Measurements from ENCODE around the gene PLXNA2.

Gene PLXNA2

DNA sequence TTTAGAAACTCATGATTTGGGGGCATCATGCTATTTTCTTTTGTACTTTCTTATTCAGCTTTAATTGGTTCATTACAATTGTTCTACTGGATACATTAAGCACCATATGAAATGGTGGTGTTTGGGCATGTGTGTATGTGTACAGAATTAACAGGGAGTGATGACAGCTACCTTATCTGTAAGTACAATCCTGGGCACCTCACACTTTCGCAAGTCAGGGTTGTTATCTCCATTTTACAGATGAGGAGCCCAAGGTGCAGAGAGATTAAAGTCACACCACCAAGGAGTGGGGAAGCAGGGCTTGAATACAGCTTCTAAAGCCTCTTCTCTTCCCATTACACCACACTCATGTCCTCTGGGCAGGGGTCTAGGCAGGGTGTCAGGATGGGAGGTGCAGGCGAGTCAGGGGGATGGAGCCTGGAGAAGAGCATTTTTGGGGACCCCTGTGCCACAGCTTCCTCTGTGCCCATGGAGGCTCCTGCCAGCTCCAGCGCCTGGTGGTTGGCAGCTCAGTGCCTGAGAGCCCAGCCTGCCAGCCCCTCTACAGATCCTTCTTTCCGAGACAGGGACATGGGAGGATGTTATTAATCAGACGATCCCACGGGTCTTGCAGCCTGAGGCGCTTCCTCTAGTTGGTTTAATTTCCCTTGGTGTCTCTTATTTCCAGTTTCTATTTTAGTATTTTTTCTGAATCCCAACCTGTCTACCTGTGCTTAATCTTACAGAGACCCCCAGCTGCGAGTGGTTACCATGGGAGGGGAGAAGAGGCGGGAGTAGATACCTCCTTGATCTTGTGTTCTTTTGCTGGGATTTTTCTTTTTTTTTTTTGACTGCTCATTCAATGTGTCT, 207.0 kb downstream of the PLXNA2 start:
- no peak for DNase-seq

DNA sequence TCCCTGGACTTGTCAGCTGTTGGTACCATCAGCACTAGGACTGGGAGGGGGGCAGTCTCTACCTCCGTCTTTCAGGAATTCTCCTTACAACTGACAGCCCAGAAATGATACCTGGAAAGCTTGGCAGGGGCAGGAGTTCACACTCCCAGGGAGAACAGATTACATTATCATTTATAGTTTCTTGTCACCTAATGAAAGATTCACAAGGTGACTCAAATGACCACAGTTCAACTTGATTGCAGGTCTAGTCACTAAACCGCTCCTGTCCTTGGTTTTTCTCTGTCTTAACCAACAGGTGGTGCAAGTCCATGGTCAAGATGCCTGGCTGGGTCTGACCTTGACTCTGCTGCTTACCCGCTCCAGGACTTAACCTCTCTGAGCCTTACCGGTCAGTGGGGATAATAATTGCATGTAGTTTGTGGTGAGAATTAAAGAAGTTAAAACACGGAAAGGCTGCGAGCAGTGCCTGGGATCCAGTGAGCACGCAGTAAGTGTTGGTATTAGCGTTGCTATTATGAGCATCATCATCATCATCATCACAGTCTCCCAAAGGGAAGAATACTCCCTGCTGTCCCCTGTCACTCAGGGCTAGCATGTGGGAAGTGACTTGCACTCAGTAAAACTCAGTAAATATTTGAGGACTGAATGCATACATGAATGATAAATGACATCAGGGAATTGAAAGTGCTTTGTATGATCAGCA, 207.9 kb downstream of the PLXNA2 start:
- DNase-seq: no peak

DNA sequence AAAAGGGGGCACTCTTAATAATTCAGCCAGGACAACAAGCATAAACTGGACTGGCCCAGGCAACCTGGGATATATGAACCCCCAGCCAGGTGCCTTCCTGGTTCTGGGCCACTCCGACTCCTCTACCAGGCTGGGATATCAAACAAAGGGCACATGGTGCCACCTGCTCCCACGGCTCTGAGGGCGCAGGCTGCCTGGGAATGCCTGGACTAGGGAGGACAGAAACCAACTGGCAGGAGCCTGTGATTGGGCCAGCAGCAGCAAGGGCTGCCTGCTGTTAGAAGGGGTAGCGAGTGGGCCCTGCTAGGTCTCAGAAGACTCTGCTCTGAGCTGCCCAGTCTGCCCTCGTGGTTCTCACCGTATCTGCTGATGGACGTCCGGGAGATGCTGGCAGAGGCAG, 210.0 kb downstream of the PLXNA2 start:
- DNase-seq: no peak

DNA sequence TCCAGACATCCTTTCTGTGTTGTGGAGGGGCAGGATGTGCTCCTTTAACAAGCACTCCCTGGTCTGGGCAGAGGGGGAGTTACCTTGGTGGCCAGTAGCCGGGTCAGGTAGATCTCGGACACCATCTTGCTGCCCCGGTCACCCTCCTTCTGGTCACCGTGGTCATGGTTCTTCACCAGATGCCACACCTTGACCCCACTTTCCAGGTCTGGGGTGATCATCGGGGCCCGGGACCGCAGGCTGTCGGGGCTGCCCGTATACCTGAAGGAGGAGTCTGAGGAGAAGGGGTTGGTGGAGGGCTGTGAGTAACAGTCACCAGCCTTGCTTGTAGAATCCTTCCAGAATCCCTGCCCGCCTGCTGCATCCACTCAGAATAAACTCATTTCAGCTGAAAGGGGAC, 210.9 kb downstream of the PLXNA2 start:
- DNase-seq: no peak

DNA sequence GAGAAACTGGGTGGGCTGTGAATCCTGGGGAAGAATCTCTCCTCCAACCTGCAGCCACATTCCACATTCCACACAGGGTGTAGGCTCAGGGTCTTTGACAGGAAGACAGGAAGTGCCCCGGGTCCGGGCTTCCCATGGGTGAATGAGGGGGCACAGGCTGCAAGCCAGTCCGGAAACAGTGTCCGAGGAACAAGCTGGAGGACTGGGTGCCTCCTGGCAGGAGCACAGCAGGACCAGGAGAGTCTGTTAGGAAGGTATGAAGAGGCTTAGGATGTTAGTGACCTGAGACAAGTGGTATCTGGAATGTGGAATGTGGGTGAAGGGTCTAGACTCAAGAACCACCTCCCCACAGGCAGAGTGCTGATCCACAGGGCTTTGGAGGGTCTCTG, 212.3 kb downstream of the PLXNA2 start:
- DNase-seq: no peak

DNA sequence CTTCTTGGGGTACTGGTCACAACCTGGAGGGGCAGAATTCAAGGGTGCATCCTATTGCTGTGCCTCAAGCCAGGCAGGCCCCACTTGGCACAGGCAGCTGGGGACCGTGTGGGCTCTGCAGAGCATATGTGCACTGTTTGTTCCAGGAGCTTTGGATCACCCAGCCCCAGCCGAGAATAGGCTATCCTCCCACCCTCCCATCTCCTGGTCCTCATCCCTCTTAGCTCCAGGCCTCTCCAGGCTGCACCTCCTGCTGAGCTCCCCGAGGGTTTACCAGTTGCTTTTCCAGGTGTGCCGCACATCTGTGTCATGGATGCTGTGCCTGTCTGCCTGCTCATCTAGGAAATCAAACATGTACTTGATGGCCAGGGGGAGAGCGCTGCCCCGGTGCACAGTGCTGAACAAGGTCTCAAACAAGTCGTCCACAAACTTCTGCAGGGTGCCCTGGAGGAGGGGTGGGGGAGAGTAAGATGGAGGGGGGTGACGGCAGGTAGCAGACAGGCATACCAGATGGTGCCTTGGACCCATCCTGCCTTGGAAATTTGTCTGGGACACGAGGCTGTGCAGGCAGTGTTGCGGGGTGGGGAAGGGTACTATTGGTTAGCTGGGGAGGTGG, 212.8 kb downstream of the PLXNA2 start:
- DNase-seq: no peak

DNA sequence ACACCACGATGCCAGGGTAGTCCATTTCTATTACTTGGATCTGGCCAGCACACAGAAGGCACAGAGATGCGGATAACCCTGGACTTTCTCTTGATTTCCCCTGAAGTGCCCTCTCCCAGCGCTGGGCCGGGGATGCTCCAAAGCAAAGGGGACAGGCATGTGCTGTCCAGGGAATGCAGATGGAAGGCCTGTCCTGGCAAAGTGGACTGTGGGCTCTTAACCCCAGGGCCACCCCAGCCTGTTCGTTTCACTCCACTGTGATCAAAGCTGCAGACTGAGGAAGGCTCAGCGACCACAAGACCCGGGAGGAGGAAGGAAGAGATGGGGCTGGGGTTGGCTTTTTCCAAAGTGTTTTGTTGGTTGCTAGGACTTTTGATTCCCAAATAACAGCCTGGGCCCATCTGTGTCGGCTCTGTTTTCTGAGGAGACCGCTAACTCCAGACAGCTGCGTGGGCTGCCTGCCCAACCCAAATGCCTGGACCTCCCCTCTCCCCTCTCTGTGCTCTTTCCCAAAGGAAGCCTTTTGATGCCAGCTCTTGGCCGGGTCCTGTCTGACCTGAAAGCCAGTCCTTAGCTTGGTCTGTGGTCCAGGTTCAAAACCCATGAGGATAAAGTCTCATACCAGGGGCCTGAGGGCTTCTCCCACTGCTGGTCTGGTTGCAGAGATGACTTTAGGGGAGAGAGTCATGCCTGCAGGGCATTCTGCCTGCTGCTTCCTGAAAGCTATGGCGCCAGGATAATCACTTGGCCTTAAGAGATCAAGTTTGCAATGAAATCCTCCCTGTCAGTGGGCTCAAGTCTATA, 213.7 kb downstream of the PLXNA2 start:
- DNase-seq: no peak

DNA sequence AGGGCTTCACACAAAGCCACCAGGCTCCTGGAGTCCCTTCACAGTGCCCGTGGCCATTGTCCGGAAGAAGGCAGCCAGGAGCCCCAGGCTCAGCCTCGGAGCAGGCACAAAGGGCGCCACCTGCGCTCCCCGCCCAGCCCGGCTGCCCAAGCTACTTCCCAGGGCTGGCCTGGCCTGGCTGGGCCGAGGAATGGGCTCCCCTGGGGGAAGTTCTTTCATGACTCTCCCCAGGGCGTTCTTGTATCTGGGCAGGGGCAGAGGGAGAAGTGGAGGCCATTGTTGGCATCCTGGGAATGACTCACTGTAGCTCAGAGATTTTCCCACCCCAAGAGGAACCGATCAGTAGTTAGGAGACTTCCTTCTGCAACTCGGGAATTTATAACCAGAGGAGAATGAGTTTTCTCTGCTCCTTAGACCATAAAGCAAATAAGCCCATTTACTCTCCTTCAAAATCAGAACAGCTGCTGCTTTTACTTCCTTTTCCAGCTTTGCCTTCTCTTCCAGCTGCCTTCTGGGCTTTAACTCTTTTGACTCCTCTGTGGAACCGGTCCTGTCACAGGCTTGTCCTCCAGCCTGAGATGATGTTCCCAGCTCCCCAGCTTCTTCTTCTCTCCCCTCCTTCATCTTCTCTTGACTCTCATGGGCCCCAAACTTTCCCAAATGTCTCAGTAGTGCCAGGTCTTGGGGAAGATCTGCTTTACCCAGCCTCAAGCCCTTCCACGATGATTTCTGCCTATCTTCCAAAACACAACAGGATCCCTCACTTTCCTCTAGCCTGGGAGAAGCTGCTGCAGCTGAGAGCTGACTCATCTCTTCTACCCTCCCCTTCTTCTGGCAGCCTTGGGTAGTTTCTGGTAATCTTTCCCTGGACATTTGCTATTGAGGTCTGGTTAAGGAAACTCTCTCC, 214.6 kb downstream of the PLXNA2 start:
- DNase-seq: no peak

DNA sequence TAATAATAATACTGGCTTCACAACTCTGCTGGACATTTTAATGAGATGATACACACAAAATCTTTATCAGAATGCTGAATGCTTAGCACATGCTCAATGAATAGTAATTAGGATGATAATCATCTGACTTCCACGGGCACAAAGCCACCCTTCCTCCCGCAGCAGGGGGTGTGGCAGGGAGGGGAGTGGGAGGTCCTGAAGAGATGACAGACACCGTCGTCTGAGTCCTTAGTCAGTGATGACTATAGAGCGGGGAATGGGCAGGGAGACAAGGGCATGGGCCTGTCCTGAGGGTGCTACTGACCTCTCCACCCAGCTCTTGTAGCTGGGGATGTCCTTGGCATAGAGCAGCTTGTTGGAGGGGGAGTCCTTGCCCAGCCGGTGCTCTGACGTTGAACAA, 215.7 kb downstream of the PLXNA2 start:
- no peak for DNase-seq

DNA sequence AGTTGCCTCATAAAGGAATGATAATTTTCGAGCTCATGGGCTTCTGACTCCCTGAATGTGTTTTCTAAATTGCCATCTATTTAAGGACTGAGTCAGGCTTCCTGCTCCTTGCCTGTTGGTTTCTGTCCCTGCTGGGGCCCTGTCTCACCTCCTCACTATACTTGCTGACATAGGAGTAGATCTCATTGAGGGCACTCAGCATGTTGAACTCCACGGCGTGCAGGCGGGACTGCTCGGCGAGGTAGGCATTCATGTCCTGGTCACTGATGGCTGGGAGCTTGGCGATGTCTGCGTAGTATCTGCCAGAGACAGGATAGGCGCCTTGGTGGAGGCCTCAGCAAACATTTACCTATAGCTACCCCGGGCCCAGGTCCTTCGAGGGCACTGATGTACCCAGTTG, 216.3 kb downstream of the PLXNA2 start:
- DNase-seq: no peak

DNA sequence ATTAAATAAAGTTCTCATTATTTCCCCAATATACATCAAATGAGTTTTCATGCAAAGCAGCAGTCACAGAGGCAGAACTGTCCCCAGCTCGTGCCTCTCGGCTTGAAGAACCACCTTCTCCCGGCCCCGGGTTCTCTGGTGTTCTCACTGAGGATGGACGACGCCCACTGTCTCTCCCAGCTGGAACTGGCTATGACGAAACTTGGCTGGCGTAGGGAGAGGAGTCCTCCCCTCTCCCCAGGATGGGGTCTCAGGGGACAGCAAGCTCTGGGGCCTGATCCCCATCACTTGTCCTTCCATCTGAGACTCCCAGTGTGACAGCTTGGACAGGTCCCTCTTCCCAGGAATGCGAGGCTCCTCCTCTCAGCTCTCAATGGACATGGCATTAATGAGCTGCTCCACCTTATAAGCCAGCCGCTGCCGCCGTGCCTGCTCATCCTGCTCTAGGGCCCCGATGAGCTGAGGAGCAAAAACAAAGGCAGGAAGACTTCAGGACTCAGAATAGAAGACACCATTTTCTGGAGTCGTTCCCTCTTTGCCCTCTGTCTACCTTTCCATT, 217.2 kb downstream of the PLXNA2 start:
- DNase-seq: no peak

DNA sequence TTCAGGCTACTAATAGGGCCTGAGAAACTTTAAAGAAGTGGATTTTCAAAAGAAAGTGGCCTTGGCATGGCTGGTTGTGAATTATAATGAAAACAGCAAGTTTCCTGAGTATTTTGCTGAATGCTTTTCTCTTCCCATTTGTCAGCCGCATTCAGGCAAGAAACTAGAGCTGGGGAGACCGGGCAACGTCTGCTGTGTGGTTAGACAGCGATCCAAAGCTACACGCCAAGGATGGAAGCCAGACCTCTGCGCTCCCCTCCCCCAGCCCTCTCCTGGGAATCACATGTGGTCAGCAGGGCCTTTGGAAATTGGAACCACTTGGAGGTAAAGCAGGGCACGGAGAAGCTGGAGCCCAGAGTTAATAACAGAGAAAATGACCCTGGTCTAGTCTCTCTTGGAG, 219.2 kb downstream of the PLXNA2 start:
- DNase-seq: no peak

DNA sequence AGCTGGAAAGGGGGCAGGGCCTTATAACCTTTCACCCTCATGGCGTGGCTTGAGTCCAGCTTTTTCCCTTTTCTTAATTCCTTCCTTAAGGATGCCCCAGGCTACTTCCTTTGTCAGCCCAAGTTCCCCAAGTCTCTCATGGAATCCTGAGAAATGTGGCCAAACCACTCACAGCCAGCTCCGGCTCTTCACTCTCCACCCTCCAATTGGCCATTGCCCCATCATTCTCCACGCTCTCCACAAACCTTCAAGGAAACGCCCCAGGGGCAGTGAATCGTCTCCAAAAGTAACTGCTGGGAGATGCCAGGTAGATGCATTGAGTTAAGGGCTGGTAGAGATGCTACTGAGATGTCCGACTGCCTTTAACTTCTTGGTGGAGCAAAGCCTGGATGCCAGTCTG, 219.8 kb downstream of the PLXNA2 start:
- DNase-seq: no peak

DNA sequence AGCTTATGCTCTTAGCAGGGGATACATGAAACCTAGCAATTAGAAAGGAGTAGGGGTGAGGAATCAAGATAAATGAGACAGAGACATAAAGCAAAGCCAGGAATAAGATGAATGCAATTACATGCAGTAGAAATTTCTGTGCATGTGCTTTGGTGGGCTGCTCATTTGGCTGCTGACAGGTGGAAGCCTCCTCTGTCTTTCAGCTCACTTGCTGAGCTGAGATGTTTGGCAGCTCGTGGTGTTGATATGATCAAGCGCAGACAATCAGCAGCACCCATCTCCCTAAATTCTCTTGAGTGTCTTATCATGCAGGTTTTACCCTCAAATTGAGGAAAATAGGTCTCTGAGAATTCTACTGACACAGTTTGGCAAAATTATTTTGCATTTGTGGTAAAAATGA, 224.9 kb downstream of the PLXNA2 start:
- no peak for DNase-seq

DNA sequence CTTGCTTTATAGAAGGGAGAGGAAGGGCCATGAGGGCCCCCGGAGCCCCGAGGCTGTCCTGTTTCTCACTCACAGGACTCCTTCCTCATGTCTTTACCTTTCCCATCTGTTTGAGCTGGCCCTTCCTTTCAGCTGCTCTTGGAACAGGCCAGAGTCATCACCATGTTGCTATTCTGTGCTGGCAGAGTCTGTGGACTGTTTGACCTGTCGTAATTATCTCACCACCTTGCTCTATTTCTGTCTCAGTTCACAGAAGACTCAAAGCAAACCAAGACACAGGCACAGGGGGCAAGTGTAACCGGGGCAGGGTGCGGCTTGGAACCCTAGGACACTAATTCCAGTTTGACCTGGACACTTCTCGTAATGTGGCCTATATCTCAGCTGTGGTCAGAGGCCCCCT, 228.9 kb downstream of the PLXNA2 start:
- no peak for DNase-seq

DNA sequence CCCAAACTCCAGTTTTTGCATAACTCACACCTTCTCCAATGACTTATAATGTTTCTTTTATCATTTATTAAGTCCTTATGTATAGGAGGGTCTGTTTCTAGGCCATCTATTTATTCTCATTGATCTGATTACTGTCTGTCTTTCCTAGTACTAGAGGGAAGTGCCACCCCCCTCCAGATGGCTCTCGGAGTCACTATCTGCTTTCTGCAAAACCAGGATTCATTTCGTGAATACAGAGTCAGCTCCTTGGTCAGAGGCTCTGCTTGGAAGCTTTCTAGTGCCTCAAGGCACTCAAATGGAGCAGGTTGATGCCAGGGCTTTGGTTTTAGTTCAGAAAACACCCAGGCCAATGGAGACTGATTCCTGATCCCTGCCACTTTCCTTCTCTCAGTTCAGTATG, 231.0 kb downstream of the PLXNA2 start:
- DNase-seq: no peak

DNA sequence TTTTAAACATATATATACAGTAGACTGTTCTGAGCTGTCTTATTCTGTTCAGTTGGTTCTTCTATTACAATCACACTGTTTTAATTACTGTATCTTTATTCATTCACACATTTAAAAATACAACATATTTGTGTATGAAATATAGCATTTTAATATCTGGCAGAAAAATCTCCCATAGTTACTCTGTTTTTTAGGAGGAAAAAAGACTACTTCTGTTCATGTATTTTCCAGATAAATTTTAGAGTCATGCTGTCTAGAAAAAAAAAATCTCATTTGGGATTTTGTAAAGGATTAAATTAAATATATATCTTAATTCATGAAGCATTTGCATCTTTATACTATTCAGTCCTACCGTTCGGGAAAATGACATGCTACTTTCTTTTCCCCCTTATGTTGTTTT, 231.5 kb downstream of the PLXNA2 start:
- DNase-seq: no peak

DNA sequence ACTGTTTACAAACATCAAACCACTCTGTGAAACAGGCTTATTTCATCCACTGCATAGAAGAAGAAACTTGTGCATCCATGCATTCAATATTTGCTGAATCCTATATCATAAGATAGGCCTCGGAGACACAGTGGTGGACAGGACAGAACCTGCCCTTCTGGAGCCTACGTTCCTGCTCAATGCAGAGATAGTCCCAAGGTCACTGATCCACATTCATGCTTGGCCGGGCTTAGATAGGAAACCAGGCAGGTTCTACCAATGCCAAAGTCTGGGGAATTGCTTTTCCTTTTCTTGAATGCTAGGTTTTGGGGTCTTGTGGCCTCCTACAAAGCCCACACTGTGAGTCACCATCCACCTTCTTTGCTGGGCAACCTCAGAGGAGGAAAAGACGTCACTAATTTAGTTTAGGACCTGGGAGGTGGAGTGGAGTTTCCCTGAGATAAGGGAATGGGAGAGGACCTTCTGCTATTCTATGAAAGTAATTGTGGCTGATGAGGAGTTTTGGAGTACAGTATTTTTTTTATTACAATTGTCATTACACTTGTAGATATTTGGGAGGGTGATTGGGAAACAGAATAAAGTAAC, 233.6 kb downstream of the PLXNA2 start:
- no peak for DNase-seq

DNA sequence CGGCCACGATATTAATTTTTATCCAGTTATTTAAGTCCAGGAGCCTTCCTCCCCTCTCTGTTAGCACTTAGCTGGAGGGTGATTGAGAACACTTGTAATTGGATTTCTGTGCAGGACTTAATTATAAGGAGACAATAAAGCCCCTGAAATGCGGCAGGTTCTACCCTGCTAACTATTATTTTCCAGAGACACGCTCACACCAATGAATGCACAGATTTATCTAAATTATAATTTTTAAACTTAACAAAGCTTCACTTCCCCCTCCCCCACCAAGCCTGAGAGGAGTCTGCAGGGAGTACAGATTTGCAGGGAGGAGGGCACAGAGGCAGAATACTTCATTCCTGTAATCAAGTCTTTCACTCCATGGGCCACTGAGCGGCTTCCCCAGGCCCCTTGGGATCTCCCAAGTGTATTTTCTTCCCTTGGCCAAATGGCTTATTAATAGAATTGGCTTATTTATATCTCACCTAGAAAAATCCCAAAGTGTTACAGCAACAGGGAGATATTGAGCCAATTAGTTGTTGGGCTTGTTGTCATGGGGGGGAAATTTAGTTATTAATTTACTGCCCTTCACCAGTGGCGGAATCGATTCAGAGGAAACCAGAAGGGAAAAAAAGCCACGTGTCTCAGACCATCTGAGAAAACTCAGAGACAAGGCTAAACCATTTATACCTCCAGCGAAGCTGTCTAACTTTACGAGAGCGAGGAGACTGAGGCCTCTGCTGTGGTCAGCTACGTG, 234.3 kb downstream of the PLXNA2 start:
- no peak for DNase-seq

DNA sequence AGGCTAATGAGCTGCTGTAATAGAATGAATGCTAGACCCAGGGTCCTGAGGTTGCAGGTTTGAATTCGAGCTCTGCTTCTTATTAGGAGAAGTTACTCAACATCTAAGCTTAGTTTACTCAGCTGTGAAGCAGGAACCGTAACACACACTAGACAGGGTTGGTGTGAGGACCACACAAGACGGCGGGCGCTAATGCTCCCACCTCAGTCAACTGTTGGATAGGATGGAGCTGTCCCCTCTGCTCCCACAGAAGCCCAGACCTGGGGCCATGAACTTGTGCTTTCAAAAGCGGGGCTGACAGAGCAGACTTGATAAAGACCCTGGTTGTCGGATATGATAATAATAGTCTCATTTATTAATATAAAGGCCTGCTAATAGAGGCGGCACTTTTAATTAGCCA, 234.9 kb downstream of the PLXNA2 start:
- DNase-seq: no peak

DNA sequence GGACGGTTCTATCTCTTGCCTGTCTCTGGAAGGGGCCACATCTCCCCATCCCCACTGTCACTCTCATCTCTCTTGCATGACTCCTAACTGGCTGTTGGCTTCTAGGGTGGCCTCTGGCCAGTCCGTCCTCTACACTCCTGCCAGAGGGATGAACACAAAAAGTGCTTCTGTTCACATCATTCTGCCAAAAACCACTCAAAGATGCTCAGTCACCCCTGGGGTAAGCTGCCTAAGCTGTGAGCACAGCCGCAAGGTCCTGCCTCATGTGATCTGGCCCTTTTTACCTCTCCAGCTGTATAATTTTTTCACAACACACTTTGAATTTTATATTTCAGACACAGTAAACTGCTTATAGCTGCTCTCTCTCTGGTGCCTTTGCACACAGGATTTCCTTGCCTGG, 235.7 kb downstream of the PLXNA2 start:
- no peak for DNase-seq

Measured in MV-4-11 (cell line).